NCI-H345 (cell line): ENCODE measurements around the gene MEGF6.

Experiments used
- DNase-seq: peaks from one replicate; lab custom pipeline; 2025; lab: John Stamatoyannopoulos, UW

Gene MEGF6

GRCh38 chr1:3608154-3608553, 3.2 kb downstream of the MEGF6 start:
- DNase-seq: no peak

GRCh38 chr1:3607703-3608065, 3.6 kb downstream of the MEGF6 start:
- DNase-seq: no peak

- DNase-seq: no peak
These were observed 4.3 kb downstream of the MEGF6 start for GRCh38 chr1:3606779-3607702.

GRCh38 chr1:3604997-3605823, 6.1 kb downstream of the MEGF6 start:
- no peak for DNase-seq

- DNase-seq: no peak
These were observed 6.8 kb downstream of the MEGF6 start for GRCh38 chr1:3604468-3604974.

GRCh38 chr1:3603571-3604467, 7.5 kb downstream of the MEGF6 start:
- DNase-seq: no peak

- DNase-seq: no peak
These were observed 8.2 kb downstream of the MEGF6 start for GRCh38 chr1:3603156-3603555.

- DNase-seq: no peak
These were observed 8.9 kb downstream of the MEGF6 start for GRCh38 chr1:3602375-3602774.

- no peak for DNase-seq
These were observed 9.6 kb downstream of the MEGF6 start for GRCh38 chr1:3601743-3602142.

GRCh38 chr1:3600354-3600753, 11.0 kb downstream of the MEGF6 start:
- DNase-seq: no peak

- DNase-seq: no peak
These were observed 11.5 kb downstream of the MEGF6 start for GRCh38 chr1:3599816-3600215.

- DNase-seq: no peak
These were observed 12.0 kb downstream of the MEGF6 start for GRCh38 chr1:3599286-3599811.

- no peak for DNase-seq
These were observed 12.6 kb downstream of the MEGF6 start for GRCh38 chr1:3598522-3599285.

GRCh38 chr1:3598051-3598491, 13.2 kb downstream of the MEGF6 start:
- DNase-seq: no peak

- DNase-seq: no peak
These were observed 13.7 kb downstream of the MEGF6 start for GRCh38 chr1:3597599-3597964.

- no peak for DNase-seq
These were observed 14.4 kb downstream of the MEGF6 start for GRCh38 chr1:3596663-3597598.

GRCh38 chr1:3595949-3596348, 15.4 kb downstream of the MEGF6 start:
- DNase-seq: no peak

- DNase-seq: no peak
These were observed 16.5 kb downstream of the MEGF6 start for GRCh38 chr1:3594706-3595377.

GRCh38 chr1:3593745-3594144, 17.6 kb downstream of the MEGF6 start:
- DNase-seq: no peak
